H9 (cell line): ENCODE measurements around the gene ASMTL. TPM values are rescaled to one million over a fixed set of nuclear protein-coding genes. Genes with fewer than 3 reads are reported as not detected.
A peak's percentile ranks its signal among the peaks of the same experiment; 100 is the strongest.

ENCODE experiments used
- DNase-seq: peaks from one replicate; pipeline ENCODE4 v3.0.0-alpha.2; 2017
- H2AFZ ChIP-seq: one replicate; pipeline ENCODE4 v1.6.1; 2013; ENCODE audit warnings: mild to moderate bottlenecking, low read length, control low read depth, moderate library complexity
- H2AK5ac ChIP-seq: 2 replicates; pipeline ENCODE4 v1.6.1; 2013; ENCODE audit warnings: low read length, control low read depth, mixed read lengths; ENCODE audit not compliant: insufficient read length
- H2BK120ac ChIP-seq: one replicate; pipeline ENCODE4 v1.6.1; 2013; ENCODE audit warnings: low read depth, mild to moderate bottlenecking, low read length, control low read depth, inconsistent platforms; ENCODE audit not compliant: poor library complexity, severe bottlenecking
- H2BK12ac ChIP-seq: 2 replicates; pipeline ENCODE4 v1.6.1; 2013; ENCODE audit warnings: low read length, control low read depth, mixed read lengths, low read depth; ENCODE audit not compliant: insufficient read length
- H2BK15ac ChIP-seq: 2 replicates; pipeline ENCODE4 v1.6.1; 2013; ENCODE audit warnings: low read depth, low read length, control low read depth
- H2BK20ac ChIP-seq: one replicate; pipeline ENCODE4 v1.6.1; 2013; ENCODE audit warnings: low read depth, mild to moderate bottlenecking, low read length, control low read depth, inconsistent platforms; ENCODE audit not compliant: poor library complexity, severe bottlenecking
- H2BK5ac ChIP-seq: 2 replicates; pipeline ENCODE4 v1.6.1; 2013; ENCODE audit warnings: low read length, control low read depth, mixed read lengths; ENCODE audit not compliant: insufficient read length
- H3K14ac ChIP-seq: 2 replicates; pipeline ENCODE4 v1.6.1; 2013; ENCODE audit warnings: low read length, control low read depth; ENCODE audit not compliant: insufficient read depth
- H3K18ac ChIP-seq: 2 replicates; pipeline ENCODE4 v1.6.1; 2013; ENCODE audit warnings: low read depth, mild to moderate bottlenecking, mixed read lengths, low read length, control low read depth; ENCODE audit not compliant: insufficient read length
- H3K23ac ChIP-seq: 2 replicates; pipeline ENCODE4 v1.6.1; 2013; ENCODE audit warnings: low read length, control low read depth, mixed read lengths, low read depth; ENCODE audit not compliant: insufficient read length
- H3K23me2 ChIP-seq: 2 replicates; pipeline ENCODE4 v1.6.1; 2013; ENCODE audit warnings: low read depth, mild to moderate bottlenecking, mixed read lengths, low read length, control low read depth; ENCODE audit not compliant: insufficient read length, poor library complexity, severe bottlenecking
- H3K27ac ChIP-seq: 2 replicates; pipeline ENCODE4 v1.5.1; 2013; ENCODE audit warnings: low read length, control low read depth, mixed read lengths, low read depth; ENCODE audit not compliant: insufficient read length
- H3K27me3 ChIP-seq: 2 replicates; pipeline ENCODE4 v1.6.1; 2013; ENCODE audit warnings: low read length, control low read depth, inconsistent platforms; ENCODE audit not compliant: insufficient read depth
- H3K4ac ChIP-seq: 2 replicates; pipeline ENCODE4 v1.6.1; 2013; ENCODE audit warnings: low read depth, mild to moderate bottlenecking, control low read depth, inconsistent platforms, low read length, moderate library complexity
- H3K4me1 ChIP-seq: 2 replicates; pipeline ENCODE4 v1.6.1; 2013; ENCODE audit warnings: low read length, control low read depth, inconsistent platforms; ENCODE audit not compliant: insufficient read depth
- H3K4me2 ChIP-seq: 2 replicates; pipeline ENCODE4 v1.6.1; 2013; ENCODE audit warnings: low read length, control low read depth, mixed read lengths; ENCODE audit not compliant: insufficient read length, insufficient read depth
- H3K56ac ChIP-seq: 2 replicates; pipeline ENCODE4 v1.6.1; 2013; ENCODE audit warnings: low read depth, mild to moderate bottlenecking, mixed read lengths, low read length, control low read depth; ENCODE audit not compliant: insufficient read length
- H3K79me1 ChIP-seq: 2 replicates; pipeline ENCODE4 v1.6.1; 2013; ENCODE audit warnings: low read depth, mild to moderate bottlenecking, moderate library complexity, low read length, control low read depth, inconsistent platforms; ENCODE audit not compliant: insufficient read depth, poor library complexity, severe bottlenecking
- H3K79me2 ChIP-seq: 2 replicates; pipeline ENCODE4 v1.6.1; 2013; ENCODE audit warnings: low read length, control low read depth, inconsistent platforms; ENCODE audit not compliant: insufficient read depth
- H3K9ac ChIP-seq: 2 replicates; pipeline ENCODE4 v1.6.1; 2013; ENCODE audit warnings: low read length, control low read depth, mixed read lengths; ENCODE audit not compliant: insufficient read length; ENCODE audit errors: extremely low read depth
- H3K9me3 ChIP-seq: one replicate; pipeline ENCODE4 v1.6.1; 2013; ENCODE audit warnings: low read depth, low read length, inconsistent platforms; ENCODE audit not compliant: control insufficient read depth
- H3T11ph ChIP-seq: one replicate; pipeline ENCODE4 v1.6.1; 2013; ENCODE audit warnings: mild to moderate bottlenecking, low read length, control low read depth, inconsistent platforms
- H4K20me1 ChIP-seq: one replicate; pipeline ENCODE4 v1.6.1; 2013; ENCODE audit not compliant: control insufficient read depth, insufficient read length, insufficient read depth
- H4K5ac ChIP-seq: 2 replicates; pipeline ENCODE4 v1.6.1; 2013; ENCODE audit warnings: low read depth, mild to moderate bottlenecking, mixed read lengths, low read length, control low read depth; ENCODE audit not compliant: insufficient read length
- H4K8ac ChIP-seq: replicated peaks from 2 replicates; pipeline ENCODE4 v1.6.1; 2013; ENCODE audit warnings: low read length, control low read depth, mixed read lengths, low read depth; ENCODE audit not compliant: insufficient read length
- H4K91ac ChIP-seq: 2 replicates; pipeline ENCODE4 v1.6.1; 2013; ENCODE audit warnings: low read depth, mild to moderate bottlenecking, moderate library complexity, mixed read lengths, low read length, control low read depth; ENCODE audit not compliant: insufficient read length
- H3K27ac Mint-ChIP-seq, 3 experiments: 2 replicates in 2 of 3; 3 replicates in 1 of 3; pipeline ENCODE4 v1.8.0; 2020 to 2021; ENCODE audit warnings: mixed read lengths in 3 of 3, mild to moderate bottlenecking in 1 of 3, moderate library complexity in 1 of 3
- H3K27me3 Mint-ChIP-seq: 2 replicates; pipeline ENCODE4 v1.8.0; 2021; ENCODE audit warnings: low read depth, mild to moderate bottlenecking, moderate library complexity, mixed read lengths
- H3K36me3 Mint-ChIP-seq, 3 experiments: 2 replicates in 2 of 3; 3 replicates in 1 of 3; pipeline ENCODE4 v1.8.0; 2020 to 2021; ENCODE audit warnings: low read depth in 3 of 3, mixed read lengths in 3 of 3; ENCODE audit not compliant: insufficient read depth in 1 of 3
- H3K4me1 Mint-ChIP-seq, 2 experiments: 2 replicates each; pipeline ENCODE4 v1.8.0; 2020; ENCODE audit warnings: mixed read lengths in 2 of 2
- H3K4me3 Mint-ChIP-seq, 2 experiments: 2 replicates in 1 of 2; 3 replicates in 1 of 2; pipeline ENCODE4 v1.8.0; 2020 to 2021; ENCODE audit warnings: mild to moderate bottlenecking in 2 of 2, mixed read lengths in 2 of 2, moderate library complexity in 1 of 2
- H3K9me3 Mint-ChIP-seq, 2 experiments: 2 replicates in 1 of 2; 3 replicates in 1 of 2; pipeline ENCODE4 v1.8.0; 2020; ENCODE audit warnings: mild to moderate bottlenecking in 2 of 2, mixed read lengths in 2 of 2, moderate library complexity in 1 of 2
- CTCF ChIP-seq: fragments of 200-600 bp; sonication (generic); conservative IDR thresholded peaks from 3 replicates; pipeline ENCODE4 v1.8.0; 2021; ENCODE audit warnings: antibody characterized with exemption, mild to moderate bottlenecking
- WGBS: extraction: QIAGEN DNeasy Blood & Tissue Kit; methylation state at CpG from one replicate; pipeline ENCODE4 v1.1.7; 2013; ENCODE audit warnings: missing lambda C conversion rate, low lambda C conversion rate, mixed read lengths; ENCODE audit not compliant: insufficient read length; ENCODE audit errors: extremely low coverage; 5-methylcytosine and 5-hydroxymethylcytosine counted together
- total RNA-seq: library from RNA; stranded (reverse); gene quantifications from 2 replicates; pipeline ENCODE4 v1.2.1, GENCODE V29; 2021

Gene ASMTL
- total RNA-seq, 1 experiment from 2014 or later: 59.8 TPM

- Histone ChIP-seq H2AFZ (no peak overlapping the region), H3T11ph (no peak overlapping the region), H3K9me3 (no peaks in the 10 kb centered on the region), H3K14ac (no peak overlapping the region), H4K91ac (no peak overlapping the region), H4K5ac (no peak overlapping the region), H2BK12ac (no peak overlapping the region), H2BK120ac (no peak overlapping the region), H4K20me1 (no peaks in the 10 kb centered on the region), H2BK15ac (no peak overlapping the region), H3K9ac (no peak overlapping the region), H3K4me1 (no peaks in the 10 kb centered on the region; the same call in 1 of the 2 replicates), H3K27me3 (no peaks in the 10 kb centered on the region), H2BK20ac (no peak overlapping the region), H3K23ac (no peak overlapping the region), H3K4me2 (no peak overlapping the region), H3K27ac (no peak overlapping the region), H2AK5ac (no peak overlapping the region), H2BK5ac (no peak overlapping the region), H3K56ac (no peak overlapping the region), H3K79me1 (no peaks in the 10 kb centered on the region), H3K18ac (no peak overlapping the region), H3K23me2 (no peaks in the 10 kb centered on the region), H3K79me2 (no peaks in the 10 kb centered on the region), H4K8ac (no peak overlapping the region), H3K4ac (no peak overlapping the region)
- Mint-ChIP-seq H3K4me1 (peaks cover 6 to 13% of the 10 kb centered on the region in 2 experiments), H3K9me3 (peaks cover 0 to 3% of the 10 kb centered on the region in 2 experiments; a peak in 1 of 5 replicates), H3K4me3 (no peak overlapping the region), H3K27ac (no peak overlapping the region), H3K36me3 (peaks cover 15 to 41% (median 41%) of the 10 kb centered on the region in 3 experiments), H3K27me3 (no peaks in the 10 kb centered on the region; the same call in 1 of the 2 replicates)
- TF ChIP-seq CTCF: no peak
- WGBS: no CpG with 5 or more reads among the region's 20 CpGs
- DNase-seq: peak; percentile 52
These were observed 72.0 kb downstream of the ASMTL start for GRCh38 chrX:1380672-1381233.
